Endothelial cell of hepatic sinusoid (primary cell): ENCODE results near the gene MAP3K10.
"Not testable (repeated sequence)": the region's sequence is repeated elsewhere in the genome, so short reads cannot be mapped to it uniquely, and the experiment has no call there.

Experiments
- in situ Hi-C: cut with HindIII; loops from 2 replicates; pipeline ENCODE4 v1.10.0; 2017; ENCODE audit warnings: low sequenced_read_pairs

The MAP3K10 gene

GRCh38 chr19:40190891-40191835, at the start of gene MAP3K10:
Gene MAP3K10, plus strand, starts transcription at chr19:40191426. Its CDS starts 606 bp downstream, at chr19:40192032.
- in situ Hi-C loops: loop anchor here (5.0 kb wide), 1 partner anchor 54 kb away; no protein-coding TSS in a partner anchor

GRCh38 chr19:40141551-40141950, 49.7 kb upstream of the MAP3K10 start:
- in situ Hi-C loops: no loop called here

GRCh38 chr19:40143612-40144011, 47.6 kb upstream of the MAP3K10 start:
- in situ Hi-C loops: no loop called here

GRCh38 chr19:40144151-40144550, 47.1 kb upstream of the MAP3K10 start:
- in situ Hi-C loops: no loop called here

GRCh38 chr19:40144947-40145748, 46.1 kb upstream of the MAP3K10 start:
- in situ Hi-C loops: no loop called here

GRCh38 chr19:40145749-40146029, 45.5 kb upstream of the MAP3K10 start:
- in situ Hi-C loops: not testable (repeated sequence)

GRCh38 chr19:40147338-40147692, 43.9 kb upstream of the MAP3K10 start:
- in situ Hi-C loops: no loop called here

- in situ Hi-C loops: no loop called here
Observed at GRCh38 chr19:40147693-40148347, 43.4 kb upstream of the MAP3K10 start.

- in situ Hi-C loops: no loop called here
Observed at GRCh38 chr19:40149501-40149900, 41.7 kb upstream of the MAP3K10 start.

GRCh38 chr19:40150170-40150569, 41.1 kb upstream of the MAP3K10 start:
- in situ Hi-C loops: no loop called here

GRCh38 chr19:40154121-40154680, 37.0 kb upstream of the MAP3K10 start:
- in situ Hi-C loops: no loop called here

- in situ Hi-C loops: no loop called here
Observed at GRCh38 chr19:40155749-40156265, 35.4 kb upstream of the MAP3K10 start.

- in situ Hi-C loops: no loop called here
Observed at GRCh38 chr19:40157059-40157458, 34.2 kb upstream of the MAP3K10 start.

- in situ Hi-C loops: no loop called here
Observed at GRCh38 chr19:40159744-40160143, 31.5 kb upstream of the MAP3K10 start.

GRCh38 chr19:40162104-40162503, 29.1 kb upstream of the MAP3K10 start:
- in situ Hi-C loops: no loop called here

GRCh38 chr19:40163541-40164129, 27.6 kb upstream of the MAP3K10 start:
- in situ Hi-C loops: no loop called here

GRCh38 chr19:40165362-40165937, 25.8 kb upstream of the MAP3K10 start:
- in situ Hi-C loops: no loop called here

- in situ Hi-C loops: not testable (repeated sequence)
Observed at GRCh38 chr19:40169482-40170302, 21.5 kb upstream of the MAP3K10 start.

- in situ Hi-C loops: not testable (repeated sequence)
Observed at GRCh38 chr19:40170303-40170989, 20.8 kb upstream of the MAP3K10 start.
